Activated CD4-positive, CD25-positive, alpha-beta regulatory T cell treated with anti-CD3 and anti-CD28 coated beads, Interleukin-2, amount 50 U/mL, for 24 hours (primary cell): Measurements from ENCODE around the gene SULT1C2.

Source experiments
- ATAC-seq, 2 donors: fragments of 150-1000 bp; cut with Tn5 transposase; one replicate each; pipeline ENCODE4 v1.10.0; 2021; ENCODE audit warnings: mild to moderate bottlenecking in 1 of 2, moderate library complexity in 1 of 2

The SULT1C2 gene

GRCh38 chr2:108297436-108298141 lies 8.9 kb downstream of the SULT1C2 start:
- ATAC-seq = no peak

- ATAC-seq = no peak
These were observed 12.9 kb downstream of the SULT1C2 start for GRCh38 chr2:108301558-108301957.

- ATAC-seq = no peak
These were observed 16.3 kb downstream of the SULT1C2 start for GRCh38 chr2:108304975-108305374.

GRCh38 chr2:108305901-108306300 lies 17.2 kb downstream of the SULT1C2 start:
- no peak for ATAC-seq

- no peak for ATAC-seq
These were observed 21.2 kb downstream of the SULT1C2 start for GRCh38 chr2:108309903-108310302.

GRCh38 chr2:108314586-108315296 lies 26.0 kb downstream of the SULT1C2 start:
- no peak for ATAC-seq

- no peak for ATAC-seq
These were observed 26.8 kb downstream of the SULT1C2 start for GRCh38 chr2:108315444-108315934.

- no peak for ATAC-seq
These were observed 27.3 kb downstream of the SULT1C2 start for GRCh38 chr2:108316033-108316432.

GRCh38 chr2:108316461-108317258 lies 28.0 kb downstream of the SULT1C2 start:
- ATAC-seq = no peak

- ATAC-seq = no peak
These were observed 31.7 kb downstream of the SULT1C2 start for GRCh38 chr2:108320326-108320922.

GRCh38 chr2:108323619-108324018 lies 34.9 kb downstream of the SULT1C2 start:
- no peak for ATAC-seq

GRCh38 chr2:108324531-108325255 lies 36.0 kb downstream of the SULT1C2 start:
- ATAC-seq = no peak

GRCh38 chr2:108325756-108326155 lies 37.1 kb downstream of the SULT1C2 start:
- ATAC-seq = no peak

- ATAC-seq = no peak
These were observed 41.1 kb downstream of the SULT1C2 start for GRCh38 chr2:108329771-108330170.

GRCh38 chr2:108330979-108331378 lies 42.3 kb downstream of the SULT1C2 start:
- no peak for ATAC-seq

- no peak for ATAC-seq
These were observed 57.3 kb downstream of the SULT1C2 start for GRCh38 chr2:108345951-108346350.

- no peak for ATAC-seq
These were observed 58.1 kb downstream of the SULT1C2 start for GRCh38 chr2:108346827-108347226.

GRCh38 chr2:108347786-108348185 lies 59.1 kb downstream of the SULT1C2 start:
- no peak for ATAC-seq

GRCh38 chr2:108348816-108349570 lies 60.3 kb downstream of the SULT1C2 start:
- ATAC-seq = no peak

- ATAC-seq = no peak
These were observed 60.9 kb downstream of the SULT1C2 start for GRCh38 chr2:108349571-108349928.

- ATAC-seq = no peak
These were observed 63.2 kb downstream of the SULT1C2 start for GRCh38 chr2:108351889-108352288.

GRCh38 chr2:108354136-108354535 lies 65.4 kb downstream of the SULT1C2 start:
- ATAC-seq = no peak
